HEK293 (cell line): Measurements from ENCODE around the gene MEG3.

Experiments
- BCL11A ChIP-seq: fragments of 450-650 bp; formaldehyde crosslinking; IDR thresholded peaks from 2 replicates; pipeline ENCODE4 v1.5.1; 2016; ENCODE audit warnings: low read depth, missing biosample characterization, missing genetic modification characterization
- CTCF ChIP-seq: fragments of 450-650 bp; formaldehyde crosslinking; IDR thresholded peaks from 2 replicates; pipeline ENCODE4 v1.5.1; 2016; ENCODE audit warnings: missing biosample characterization, missing genetic modification characterization
- KLF8 ChIP-seq: fragments of 450-650 bp; formaldehyde crosslinking; IDR thresholded peaks from 2 replicates; pipeline ENCODE4 v1.5.1; 2016; ENCODE audit warnings: missing biosample characterization, missing genetic modification characterization
- PRDM10 ChIP-seq: fragments of 450-650 bp; formaldehyde crosslinking; IDR thresholded peaks from 2 replicates; pipeline ENCODE4 v1.5.1; 2016; ENCODE audit warnings: missing biosample characterization, missing genetic modification characterization
- SCRT1 ChIP-seq: fragments of 450-650 bp; formaldehyde crosslinking; IDR thresholded peaks from 2 replicates; pipeline ENCODE4 v1.5.1; 2016; ENCODE audit warnings: missing biosample characterization, missing genetic modification characterization, borderline replicate concordance
- YY1 ChIP-seq: fragments of 450-650 bp; formaldehyde crosslinking; IDR thresholded peaks from 2 replicates; pipeline ENCODE4 v1.5.1; 2018; ENCODE audit warnings: missing biosample characterization, missing genetic modification characterization
- ZNF10 ChIP-seq: fragments of 450-650 bp; formaldehyde crosslinking; IDR thresholded peaks from 2 replicates; pipeline ENCODE4 v1.5.1; 2017; ENCODE audit warnings: missing biosample characterization, missing genetic modification characterization
- ZNF138 ChIP-seq: fragments of 450-650 bp; formaldehyde crosslinking; IDR thresholded peaks from 2 replicates; pipeline ENCODE4 v1.5.1; 2016; ENCODE audit warnings: missing biosample characterization, missing genetic modification characterization, borderline replicate concordance
- ZNF274 ChIP-seq, 2 experiments: fragments of 200-500 bp in 1 of 2; fragments of 450-650 bp in 1 of 2; sonication (Bioruptor generic) in 1 of 2; formaldehyde crosslinking in 1 of 2; IDR thresholded peaks; 2 replicates each; pipeline versions ENCODE4 v1.5.1 to v1.6.1; 2014 to 2016; ENCODE audit warnings: borderline replicate concordance in 1 of 2, inconsistent platforms in 1 of 2, low read length in 1 of 2, missing biosample characterization in 1 of 2, missing genetic modification characterization in 1 of 2
- ZNF335 ChIP-seq: fragments of 450-650 bp; formaldehyde crosslinking; conservative IDR thresholded peaks from 2 replicates; pipeline ENCODE4 v1.5.1; 2016; ENCODE audit warnings: missing biosample characterization, missing genetic modification characterization
- ZNF558 ChIP-seq: fragments of 450-650 bp; formaldehyde crosslinking; IDR thresholded peaks from 2 replicates; pipeline ENCODE4 v1.5.1; 2016; ENCODE audit warnings: missing biosample characterization, missing genetic modification characterization
- ZNF629 ChIP-seq: fragments of 450-650 bp; formaldehyde crosslinking; IDR thresholded peaks from 2 replicates; pipeline ENCODE4 v1.5.1; 2017; ENCODE audit warnings: missing biosample characterization, missing genetic modification characterization
- ZNF639 ChIP-seq: fragments of 450-650 bp; formaldehyde crosslinking; IDR thresholded peaks from 2 replicates; pipeline ENCODE4 v1.5.1; 2016; ENCODE audit warnings: missing biosample characterization, missing genetic modification characterization
- TF ChIP-seq, protein P1 (sequence below): fragments of 450-650 bp; formaldehyde crosslinking; IDR thresholded peaks from 2 replicates; pipeline ENCODE4 v1.5.1; 2016; ENCODE audit warnings: missing biosample characterization, missing genetic modification characterization

DNA sequence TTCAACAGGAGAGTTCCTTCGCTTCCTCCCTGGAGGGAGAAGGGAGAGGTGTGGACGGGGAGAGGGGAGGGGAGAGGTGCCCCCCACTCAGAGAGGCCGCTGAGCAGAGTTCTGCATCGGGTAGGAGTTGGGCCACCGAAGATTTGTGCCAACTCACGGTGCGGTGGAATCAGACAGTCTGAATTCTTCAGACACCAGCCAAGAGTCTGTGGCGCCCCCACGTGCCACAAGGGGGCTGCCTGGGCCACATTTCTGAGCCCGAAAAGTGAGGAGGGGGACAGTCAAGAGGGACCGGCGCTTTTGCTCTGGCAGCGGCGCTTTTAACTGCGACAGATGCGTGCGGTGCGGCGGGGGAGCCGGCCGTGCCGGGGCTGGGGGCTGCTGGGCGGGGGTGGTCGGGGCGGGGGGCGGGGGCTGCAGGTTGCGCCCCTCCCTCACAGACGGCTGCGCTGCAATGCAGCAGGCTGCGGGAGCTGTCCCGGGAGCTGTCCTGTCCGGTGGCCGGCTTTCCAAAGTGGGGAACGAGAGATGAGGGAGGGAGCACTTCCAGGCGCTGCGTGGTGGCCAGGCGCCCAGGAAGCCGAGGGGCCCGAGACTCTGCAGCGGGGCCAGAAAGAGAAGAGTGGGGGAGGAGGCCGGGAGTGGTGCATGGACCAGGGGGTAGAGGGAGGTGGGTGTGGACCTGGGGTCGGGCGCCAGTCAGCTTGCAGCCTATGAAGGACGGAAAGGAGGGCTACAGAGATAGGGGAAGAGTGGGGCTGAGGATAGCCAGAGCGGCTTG lies 78.6 kb downstream of the MEG3 start:
- TF ChIP-seq ZNF274 (IDR thresholded peaks at IDR 0.05; ENCODE audit: low read length) (no peak), ZNF274 (tag by site-specific recombination; IDR thresholded peaks at IDR 0.05; ENCODE audit: borderline replicate concordance) (no peak), CTCF (tag by site-specific recombination) (peak; percentile 29; the same call in 1 of the 2 replicates), ZNF10 (tag by site-specific recombination) (no peak), PRDM10 (tag by site-specific recombination) (no peak), ZNF639 (tag by site-specific recombination) (no peak), KLF8 (tag by site-specific recombination) (no peak), ZNF629 (tag by site-specific recombination) (no peak), ZNF335 (tag by site-specific recombination) (no peak), ZNF558 (tag by site-specific recombination) (no peak), ZNF138 (tag by site-specific recombination) (no peak), SCRT1 (tag by site-specific recombination) (no peak), BCL11A (tag by site-specific recombination) (no peak), YY1 (no peak)
- TF ChIP-seq, protein P1, sequence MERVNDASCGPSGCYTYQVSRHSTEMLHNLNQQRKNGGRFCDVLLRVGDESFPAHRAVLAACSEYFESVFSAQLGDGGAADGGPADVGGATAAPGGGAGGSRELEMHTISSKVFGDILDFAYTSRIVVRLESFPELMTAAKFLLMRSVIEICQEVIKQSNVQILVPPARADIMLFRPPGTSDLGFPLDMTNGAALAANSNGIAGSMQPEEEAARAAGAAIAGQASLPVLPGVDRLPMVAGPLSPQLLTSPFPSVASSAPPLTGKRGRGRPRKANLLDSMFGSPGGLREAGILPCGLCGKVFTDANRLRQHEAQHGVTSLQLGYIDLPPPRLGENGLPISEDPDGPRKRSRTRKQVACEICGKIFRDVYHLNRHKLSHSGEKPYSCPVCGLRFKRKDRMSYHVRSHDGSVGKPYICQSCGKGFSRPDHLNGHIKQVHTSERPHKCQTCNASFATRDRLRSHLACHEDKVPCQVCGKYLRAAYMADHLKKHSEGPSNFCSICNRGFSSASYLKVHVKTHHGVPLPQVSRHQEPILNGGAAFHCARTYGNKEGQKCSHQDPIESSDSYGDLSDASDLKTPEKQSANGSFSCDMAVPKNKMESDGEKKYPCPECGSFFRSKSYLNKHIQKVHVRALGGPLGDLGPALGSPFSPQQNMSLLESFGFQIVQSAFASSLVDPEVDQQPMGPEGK (tag by site-specific recombination), result no peak
